HepG2 (cell line): ENCODE measurements around the gene SLC51B. TPM values are rescaled to one million over a fixed set of nuclear protein-coding genes. Genes with fewer than 3 reads are reported as not detected.

ENCODE experiments used
- ATAD3A ChIP-seq: sonication (generic); formaldehyde crosslinking; IDR thresholded peaks from 2 replicates; pipeline ENCODE4 v1.4.0; 2020; ENCODE audit warnings: missing genetic modification reagents
- ATM ChIP-seq: fragments of 450-650 bp; IDR thresholded peaks from 2 replicates; pipeline ENCODE4 v1.7.1; 2017; ENCODE audit warnings: mild to moderate bottlenecking, borderline replicate concordance
- CBX1 ChIP-seq: IDR thresholded peaks from one replicate; pipeline ENCODE4 v1.6.1; 2016; ENCODE audit warnings: antibody characterized with exemption, low read depth
- CTCF ChIP-seq: sonication (generic); formaldehyde crosslinking; IDR thresholded peaks from 2 replicates; pipeline ENCODE4 v1.5.0; 2020; ENCODE audit warnings: mild to moderate bottlenecking, missing genetic modification reagents, moderate library complexity
- HIVEP1 ChIP-seq: sonication (generic); formaldehyde crosslinking; IDR thresholded peaks from 2 replicates; pipeline ENCODE4 v1.4.0; 2020; ENCODE audit warnings: mild to moderate bottlenecking, missing genetic modification reagents
- KDM2A ChIP-seq: sonication (generic); formaldehyde crosslinking; IDR thresholded peaks from 2 replicates; pipeline ENCODE4 v1.4.0; 2020; ENCODE audit warnings: low read depth, missing genetic modification reagents, borderline replicate concordance
- KMT2A ChIP-seq: sonication (generic); formaldehyde crosslinking; IDR thresholded peaks from 2 replicates; pipeline ENCODE4 v1.4.0; 2020; ENCODE audit warnings: missing genetic modification reagents
- MIER3 ChIP-seq: IDR thresholded peaks from 2 replicates; pipeline ENCODE4 v1.6.1; 2016; ENCODE audit warnings: missing compliant biosample characterization, borderline replicate concordance
- MXD3 ChIP-seq: IDR thresholded peaks from 2 replicates; pipeline ENCODE4 v1.6.1; 2016; ENCODE audit warnings: mild to moderate bottlenecking, missing biosample characterization, missing genetic modification reagents
- PBX2 ChIP-seq: IDR thresholded peaks from 2 replicates; pipeline ENCODE4 v1.6.1; 2016; ENCODE audit warnings: control low read depth
- REPIN1 ChIP-seq: sonication (generic); formaldehyde crosslinking; IDR thresholded peaks from 2 replicates; pipeline ENCODE4 v1.8.0; 2022; ENCODE audit warnings: missing genetic modification reagents, low read depth, mild to moderate bottlenecking, borderline replicate concordance
- SOX13 ChIP-seq, 3 experiments: fragments of 450-650 bp in 1 of 3; sonication (generic) in 1 of 3; formaldehyde crosslinking in 1 of 3; IDR thresholded peaks in 2 of 3; conservative IDR thresholded peaks in 1 of 3; 2 replicates each; pipeline versions ENCODE4 v1.5.0 to v1.6.1; 2016 to 2020; ENCODE audit warnings: antibody characterized with exemption in 1 of 3, mild to moderate bottlenecking in 1 of 3, missing compliant biosample characterization in 1 of 3, missing genetic modification reagents in 1 of 3, moderate library complexity in 1 of 3
- THAP11 ChIP-seq: IDR thresholded peaks from 2 replicates; pipeline ENCODE4 v1.6.1; 2016; ENCODE audit warnings: missing biosample characterization, missing genetic modification reagents
- ZGPAT ChIP-seq: IDR thresholded peaks from 2 replicates; pipeline ENCODE4 v1.6.1; 2016; ENCODE audit warnings: mild to moderate bottlenecking
- ZNF160 ChIP-seq: sonication (generic); formaldehyde crosslinking; IDR thresholded peaks from 2 replicates; pipeline ENCODE4 v1.8.0; 2022; ENCODE audit warnings: mild to moderate bottlenecking, inconsistent platforms, missing genetic modification reagents
- ZNF329 ChIP-seq: sonication (generic); formaldehyde crosslinking; IDR thresholded peaks from 2 replicates; pipeline ENCODE4 v1.9.0; 2021; ENCODE audit warnings: low read depth, mild to moderate bottlenecking, missing genetic modification reagents
- ZNF550 ChIP-seq: sonication (generic); formaldehyde crosslinking; IDR thresholded peaks from 2 replicates; pipeline ENCODE4 v1.4.0; 2020; ENCODE audit warnings: mild to moderate bottlenecking, missing genetic modification reagents, borderline replicate concordance
- ZNF567 ChIP-seq: sonication (generic); formaldehyde crosslinking; IDR thresholded peaks from 2 replicates; pipeline ENCODE4 v1.8.1; 2023; ENCODE audit warnings: mild to moderate bottlenecking, missing genetic modification reagents, borderline replicate concordance
- ZNF691 ChIP-seq: sonication (generic); formaldehyde crosslinking; IDR thresholded peaks from 2 replicates; pipeline ENCODE4 v1.4.0; 2020; ENCODE audit warnings: missing genetic modification reagents, low read depth, mild to moderate bottlenecking, borderline replicate concordance
- ZNF816 ChIP-seq: sonication (generic); formaldehyde crosslinking; IDR thresholded peaks from 2 replicates; pipeline ENCODE4 v1.8.0; 2022; ENCODE audit warnings: missing genetic modification reagents, mild to moderate bottlenecking, borderline replicate concordance
- ZSCAN20 ChIP-seq: sonication (generic); formaldehyde crosslinking; IDR thresholded peaks from 2 replicates; pipeline ENCODE4 v1.4.0; 2020; ENCODE audit warnings: missing genetic modification reagents, mild to moderate bottlenecking, borderline replicate concordance
- polyA plus RNA-seq, 8 experiments: library from polyadenylated mRNA; depleted of rRNA in 3 of 8; stranded (reverse) in 7 of 8; unstranded in 1 of 8; fragments of >200 nt; fragmentation: Illumina TruSeq in 4 of 8; extraction: Trizol in 4 of 8; gene quantifications; 2 replicates each; pipeline versions ENCODE4 v1.2.1 to v1.2.3, GENCODE V29; 2011 to 2016; ENCODE audit warnings: low read depth in 4 of 8, missing spikeins in 1 of 8, mixed read lengths in 1 of 8; ENCODE audit not compliant: insufficient read depth in 1 of 8
- total RNA-seq, 5 experiments: library from RNA; depleted of rRNA; stranded (reverse); fragments of >200 nt; fragmentation: Illumina TruSeq; extraction: Trizol; gene quantifications; 2 replicates each; pipeline ENCODE4 v1.2.3, GENCODE V29; 2016; ENCODE audit warnings: low read depth in 1 of 5
- TF ChIP-seq, protein P1 (sequence below): IDR thresholded peaks from 2 replicates; pipeline ENCODE4 v1.6.1; 2016

Gene SLC51B
- total and polyA plus RNA-seq, 2 of the 13 experiments (the other 11 are each of a cell fraction or from before 2014, with no cell fraction given): 14.9 to 17.1 TPM

- TF ChIP-seq MXD3 (CRISPR knock-in tag) (no peak), CBX1 (no peak), CTCF (CRISPR knock-in tag) (0 out of 2 replicates have a peak, but pooled peaks have one; percentile 17), HIVEP1 (CRISPR knock-in tag) (peak; percentile 80), PBX2 (peak; percentile 32; the same call in 1 of the 2 replicates), ZNF550 (CRISPR knock-in tag) (no peak), REPIN1 (peak; percentile 84), ZNF691 (CRISPR knock-in tag) (peak; percentile 76), ZGPAT (CRISPR knock-in tag) (peak; percentile 74; the same call in 1 of the 2 replicates), ZNF160 (no peak), THAP11 (CRISPR knock-in tag) (peak; percentile 73), ZNF329 (0 out of 2 replicates have a peak, but pooled peaks have one; percentile 39), ZNF816 (CRISPR knock-in tag) (no peak), ZSCAN20 (CRISPR knock-in tag) (no peak), ZNF567 (CRISPR knock-in tag) (no peak), SOX13 (IDR thresholded peaks at IDR 0.05) (peak; percentile 84), SOX13 (CRISPR knock-in tag; conservative IDR thresholded peaks at IDR 0.05 in 1 of 2, IDR thresholded peaks at IDR 0.05 in 1 of 2) (peak in 1 of 2 experiments; percentile 99; a peak in 2 of 4 replicates), ATM (no peak), KDM2A (CRISPR knock-in tag) (peak; percentile 72), ATAD3A (CRISPR knock-in tag) (no peak), KMT2A (CRISPR knock-in tag) (peak; percentile 64), MIER3 (CRISPR knock-in tag) (peak; percentile 79)
- TF ChIP-seq, protein P1, sequence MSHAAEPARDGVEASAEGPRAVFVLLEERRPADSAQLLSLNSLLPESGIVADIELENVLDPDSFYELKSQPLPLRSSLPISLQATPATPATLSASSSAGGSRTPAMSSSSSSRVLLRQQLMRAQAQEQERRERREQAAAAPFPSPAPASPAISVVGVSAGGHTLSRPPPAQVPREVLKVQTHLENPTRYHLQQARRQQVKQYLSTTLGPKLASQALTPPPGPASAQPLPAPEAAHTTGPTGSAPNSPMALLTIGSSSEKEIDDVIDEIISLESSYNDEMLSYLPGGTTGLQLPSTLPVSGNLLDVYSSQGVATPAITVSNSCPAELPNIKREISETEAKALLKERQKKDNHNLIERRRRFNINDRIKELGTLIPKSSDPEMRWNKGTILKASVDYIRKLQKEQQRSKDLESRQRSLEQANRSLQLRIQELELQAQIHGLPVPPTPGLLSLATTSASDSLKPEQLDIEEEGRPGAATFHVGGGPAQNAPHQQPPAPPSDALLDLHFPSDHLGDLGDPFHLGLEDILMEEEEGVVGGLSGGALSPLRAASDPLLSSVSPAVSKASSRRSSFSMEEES: peak; percentile 87
Measured at GRCh38 chr15:65044724-65045481, at the start of gene SLC51B (continued).
